Measurements from ENCODE around the gene PRRG3.

Gene PRRG3

DNA sequence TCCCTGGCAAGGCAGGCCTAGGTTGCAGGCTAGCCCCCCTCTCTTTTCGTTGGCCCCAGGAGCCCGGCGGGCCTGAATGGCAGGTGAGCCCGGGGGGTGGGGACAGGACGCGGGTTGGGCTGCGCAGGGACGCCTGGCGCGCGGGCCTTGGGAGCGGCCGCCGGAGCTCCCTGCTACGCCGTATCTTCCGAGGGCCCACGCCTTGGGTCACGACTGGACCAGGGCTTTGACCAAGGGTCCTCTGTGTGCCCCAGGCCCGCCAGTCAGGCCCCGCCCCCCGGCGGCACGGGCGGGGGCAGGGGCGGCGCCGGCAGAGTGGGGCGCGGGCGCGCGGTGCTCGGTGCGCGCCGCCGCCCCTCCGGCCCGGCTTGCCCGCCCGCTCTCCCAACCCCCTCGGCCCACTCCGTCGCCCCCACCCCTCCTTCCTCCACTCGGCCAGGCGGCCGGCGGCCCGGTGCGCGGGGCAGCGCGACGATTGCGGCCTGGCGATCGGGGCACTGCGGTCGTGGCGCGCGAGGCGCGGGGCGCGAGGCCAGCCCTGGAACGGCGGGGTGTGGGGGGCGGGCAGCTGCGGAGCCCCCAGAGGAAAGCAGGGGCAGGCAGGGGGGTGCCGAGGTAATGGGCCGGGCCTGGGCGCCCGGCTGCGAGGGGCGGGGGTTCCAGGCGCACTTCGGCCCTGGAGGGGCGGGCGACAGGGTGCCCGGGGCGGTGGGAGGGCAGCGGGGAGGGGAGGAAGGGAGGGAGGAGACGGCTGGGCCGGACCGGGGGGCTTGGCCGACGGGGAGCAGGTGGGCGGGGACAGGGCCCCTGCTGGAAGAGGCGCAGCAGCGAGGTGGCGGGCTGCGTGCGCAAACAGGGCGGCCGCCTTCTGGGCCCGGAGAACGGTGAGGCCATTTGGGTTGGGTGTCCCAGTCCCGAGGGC is at the start of gene PRRG3:
TSS of gene PRRG3 (plus strand) at position 798 of the 922 bp plus-strand sequence. CDS start 3,357 bp downstream, outside the sequence.
- H3K4me3 ChIP-seq (ENCODE audit: low read depth, low read length): no peak within 1 kb of the TSS
- no peak for TF ChIP-seq CTCF (IDR thresholded peaks at IDR 0.05; ENCODE audit: low read depth, low read length)

DNA sequence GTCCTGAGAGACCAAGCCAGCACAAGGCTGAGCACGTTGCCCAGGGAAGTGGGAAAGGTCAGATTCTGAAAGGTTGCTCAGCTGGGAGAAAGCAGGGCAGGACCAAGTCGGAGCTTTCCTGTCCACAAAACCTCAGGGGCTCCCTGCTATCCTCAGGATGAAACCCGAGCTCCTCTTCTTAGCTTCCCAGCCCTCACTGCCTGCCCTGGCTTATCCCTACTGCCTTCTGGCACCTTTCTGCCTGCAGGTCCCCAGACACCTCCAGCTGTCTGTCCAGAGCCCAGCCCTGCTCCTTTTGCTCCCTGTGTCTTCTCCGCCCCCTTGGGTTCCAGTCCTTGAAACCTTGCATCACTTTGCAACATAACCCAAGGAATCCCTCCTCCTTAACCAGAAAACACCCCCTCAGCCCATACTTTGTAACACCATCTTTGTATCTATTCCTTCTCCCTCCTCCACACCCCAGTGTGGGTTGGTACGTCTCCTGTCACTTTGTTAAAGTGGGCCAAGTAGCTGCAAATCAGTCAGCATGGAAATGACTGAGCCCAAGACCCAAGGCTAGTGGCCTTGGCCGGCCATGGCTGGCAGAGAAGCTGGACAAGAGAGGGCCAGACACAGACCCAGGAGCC is 20.0 kb upstream of the PRRG3 start:
- no peak overlapping the region for H3K4me3 ChIP-seq (ENCODE audit: low read depth, low read length)
- no peak for TF ChIP-seq CTCF (IDR thresholded peaks at IDR 0.05; ENCODE audit: low read depth, low read length)

DNA sequence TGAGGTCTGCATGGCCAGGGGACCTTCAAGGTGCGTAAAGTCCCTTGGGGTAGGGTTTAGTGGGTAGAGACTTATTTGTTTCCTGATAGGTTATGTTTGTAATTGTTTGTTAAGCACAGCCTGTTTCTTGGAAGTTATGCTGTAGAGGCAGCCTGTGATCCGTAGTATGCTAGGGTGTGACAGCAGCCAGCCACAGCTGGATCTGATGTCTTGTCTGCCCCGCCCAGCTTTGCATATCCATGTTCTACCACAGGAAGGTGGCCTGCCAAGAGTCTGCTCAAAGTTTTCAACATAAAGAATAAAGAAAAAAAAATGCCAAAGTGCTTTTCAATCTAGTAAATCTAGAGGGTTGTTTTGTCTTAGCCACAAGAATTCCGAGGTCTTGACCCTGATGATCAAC is 19.1 kb upstream of the PRRG3 start:
- no peak for TF ChIP-seq CTCF (IDR thresholded peaks at IDR 0.05; ENCODE audit: low read depth, low read length)
- no peak overlapping the region for H3K4me3 ChIP-seq (ENCODE audit: low read depth, low read length)

DNA sequence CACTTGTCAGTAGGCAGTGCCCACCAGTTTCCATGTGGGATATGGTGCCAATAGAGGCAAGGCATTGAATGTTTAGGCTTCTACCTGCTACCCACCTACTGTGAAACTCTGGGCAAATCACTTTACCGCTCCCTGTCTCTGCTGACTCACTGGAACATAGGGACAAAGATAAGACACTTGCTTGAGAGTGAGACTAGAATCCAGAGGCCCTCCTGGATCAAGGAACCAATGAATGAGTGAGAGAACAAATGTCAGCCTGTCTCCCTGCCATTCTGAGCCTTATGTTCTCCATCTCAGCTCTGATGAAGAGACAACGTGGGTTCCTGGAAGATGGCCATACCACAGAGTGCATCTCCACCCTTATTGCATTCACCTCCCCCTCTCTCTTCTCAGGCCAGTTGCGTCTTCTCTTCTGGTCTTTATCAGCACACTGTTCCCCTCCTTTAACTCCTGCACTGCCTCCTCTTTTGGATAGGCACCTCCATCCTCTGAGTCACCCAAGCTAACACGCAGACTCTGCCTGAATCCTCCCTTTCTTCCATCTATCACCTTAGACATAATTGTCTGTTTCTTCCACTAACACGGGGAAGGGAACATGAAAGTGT is 15.4 kb upstream of the PRRG3 start:
- TF ChIP-seq CTCF (IDR thresholded peaks at IDR 0.05; ENCODE audit: low read depth, low read length): no peak
- H3K4me3 ChIP-seq (ENCODE audit: low read depth, low read length): no peak overlapping the region

DNA sequence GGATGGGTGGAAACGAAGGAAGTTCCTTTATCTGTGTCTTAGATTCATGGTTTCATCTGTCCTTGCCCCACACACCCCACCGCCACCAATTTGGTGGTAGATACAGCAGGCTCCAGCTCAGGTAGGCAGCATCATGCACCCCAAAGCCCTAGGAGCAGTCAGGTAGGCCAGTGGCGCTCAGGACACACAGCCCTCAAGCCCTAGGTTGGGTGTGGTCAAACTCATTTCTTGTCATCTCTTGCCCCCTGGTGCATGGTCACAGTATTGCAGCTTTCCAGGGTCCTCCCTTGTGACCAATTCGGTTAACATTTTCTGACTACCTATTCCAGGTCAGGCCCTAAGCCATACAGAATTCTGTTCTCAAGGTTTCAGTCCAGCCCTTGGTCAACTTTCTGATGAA is 14.5 kb upstream of the PRRG3 start:
- no peak overlapping the region for H3K4me3 ChIP-seq (ENCODE audit: low read depth, low read length)
- peak; percentile 19; the same call in 1 of the 2 replicates for TF ChIP-seq CTCF (IDR thresholded peaks at IDR 0.05; ENCODE audit: low read depth, low read length)

- no peak for TF ChIP-seq CTCF (IDR thresholded peaks at IDR 0.05; ENCODE audit: low read depth, low read length)
- H3K4me3 ChIP-seq (ENCODE audit: low read depth, low read length): no peak overlapping the region
Observed at GRCh38 chrX:151687635-151688034, 7.6 kb upstream of the PRRG3 start.

GRCh38 chrX:151688695-151689094 is 6.6 kb upstream of the PRRG3 start:
- no peak for TF ChIP-seq CTCF (IDR thresholded peaks at IDR 0.05; ENCODE audit: low read depth, low read length)
- H3K4me3 ChIP-seq (ENCODE audit: low read depth, low read length): no peak overlapping the region
